Measurements from ENCODE around the gene PCDHGA1.
"Not testable (repeated sequence)": the region's sequence is repeated elsewhere in the genome, so short reads cannot be mapped to it uniquely, and the experiment has no call there.

PCDHGA1 gene

DNA sequence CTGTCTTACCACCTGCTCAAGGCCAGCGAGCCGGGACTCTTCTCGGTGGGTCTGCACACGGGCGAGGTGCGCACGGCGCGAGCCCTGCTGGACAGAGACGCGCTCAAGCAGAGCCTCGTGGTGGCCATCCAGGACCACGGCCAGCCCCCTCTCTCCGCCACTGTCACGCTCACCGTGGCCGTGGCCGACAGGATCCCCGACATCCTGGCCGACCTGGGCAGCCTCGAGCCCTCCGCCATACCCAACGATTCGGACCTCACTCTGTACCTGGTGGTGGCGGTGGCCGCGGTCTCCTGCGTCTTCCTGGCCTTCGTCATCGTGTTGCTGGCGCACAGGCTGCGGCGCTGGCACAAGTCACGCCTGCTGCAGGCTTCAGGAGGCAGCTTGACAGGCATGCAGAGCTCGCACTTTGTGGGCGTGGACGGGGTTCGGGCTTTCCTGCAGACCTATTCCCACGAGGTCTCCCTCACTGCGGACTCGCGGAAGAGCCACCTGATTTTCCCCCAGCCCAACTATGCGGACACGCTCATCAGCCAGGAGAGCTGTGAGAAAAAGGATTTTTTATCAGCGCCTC lies 10.6 kb downstream of the PCDHGA1 start:
- not testable (repeated sequence) for H3K4me1 Mint-ChIP-seq (ENCODE audit: low read depth); H3K4me3 Mint-ChIP-seq; H3K27ac Mint-ChIP-seq
- H3K27me3 Mint-ChIP-seq, result peaks cover 87% of the 10 kb centered on the region
- peaks cover 39% of the 10 kb centered on the region for H3K9me3 Mint-ChIP-seq
- peaks cover 31% of the 10 kb centered on the region for H3K36me3 Mint-ChIP-seq (ENCODE audit: low read depth)

DNA sequence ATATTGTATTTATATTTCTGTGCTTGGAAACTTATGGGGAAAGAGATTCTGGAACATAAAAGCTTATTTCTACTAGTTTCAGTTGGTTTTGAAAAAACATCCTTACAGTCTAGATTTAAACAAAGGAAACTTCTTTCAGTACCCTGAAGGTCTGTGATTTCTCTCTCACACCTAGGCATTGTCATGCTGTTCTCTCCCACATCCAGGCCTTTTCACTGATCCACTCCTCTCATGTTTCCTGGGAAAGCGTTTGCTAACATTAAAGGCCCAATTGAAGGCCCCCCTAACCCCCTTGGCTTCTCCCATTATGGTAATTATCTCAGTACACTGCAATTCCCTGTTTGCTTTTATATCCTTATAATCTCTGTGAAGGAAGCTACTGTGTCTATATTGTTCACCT lies 12.5 kb downstream of the PCDHGA1 start:
- peaks cover 40% of the 10 kb centered on the region for H3K9me3 Mint-ChIP-seq
- no peaks in the 10 kb centered on the region for H3K4me1 Mint-ChIP-seq (ENCODE audit: low read depth)
- H3K27ac Mint-ChIP-seq, result no peak overlapping the region
- peaks cover 83% of the 10 kb centered on the region for H3K27me3 Mint-ChIP-seq
- no peak overlapping the region for H3K4me3 Mint-ChIP-seq
- peaks cover 32% of the 10 kb centered on the region for H3K36me3 Mint-ChIP-seq (ENCODE audit: low read depth)

DNA sequence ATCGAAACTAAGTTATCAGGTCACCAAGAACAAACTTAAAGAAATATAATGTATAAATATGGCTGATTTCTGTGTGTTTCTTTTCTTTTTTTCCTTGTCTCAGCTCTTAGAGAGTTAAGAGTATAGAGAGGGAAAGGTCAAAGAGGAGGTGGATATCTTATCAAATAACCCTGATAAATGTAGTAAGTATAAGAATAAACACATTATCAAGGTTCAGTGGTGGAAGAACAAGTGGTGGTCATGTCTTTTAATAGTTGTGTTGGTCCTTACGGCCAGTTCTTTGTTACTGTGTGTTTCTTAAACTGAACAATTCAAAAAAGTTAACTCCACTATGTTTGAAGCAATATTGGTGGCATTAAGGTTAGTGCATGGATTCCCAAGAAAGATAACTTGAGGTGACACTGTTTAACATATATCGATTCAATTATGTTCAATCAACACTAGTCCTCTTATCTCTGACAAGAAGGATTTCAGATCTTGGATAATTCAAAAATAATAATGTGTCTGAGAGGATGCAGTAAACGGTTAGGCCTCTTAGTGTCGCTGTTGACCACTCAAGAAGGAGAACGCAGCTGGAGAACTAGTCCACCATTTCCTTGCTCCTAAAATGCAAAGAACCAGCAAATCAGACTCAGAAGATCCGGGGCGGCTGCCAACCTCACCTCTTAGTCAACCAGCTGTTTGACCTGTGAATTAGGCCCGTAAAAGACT lies 13.1 kb downstream of the PCDHGA1 start, which contains the start of gene PCDHGA3:
TSS of gene PCDHGA3 (plus strand) at position 588 of the 711 bp plus-strand sequence. CDS start 205 bp downstream, outside the sequence.
- no peak within 1 kb of the TSS for H3K27ac Mint-ChIP-seq
- H3K27me3 Mint-ChIP-seq, result peaks cover 81% of the 10 kb centered on the region
- H3K36me3 Mint-ChIP-seq (ENCODE audit: low read depth), result peaks cover 26% of the 10 kb centered on the region
- H3K9me3 Mint-ChIP-seq, result peaks cover 34% of the 10 kb centered on the region
- no peaks in the 10 kb centered on the region for H3K4me1 Mint-ChIP-seq (ENCODE audit: low read depth)
- peak within 1 kb of the TSS; percentile 39 for H3K4me3 Mint-ChIP-seq

DNA sequence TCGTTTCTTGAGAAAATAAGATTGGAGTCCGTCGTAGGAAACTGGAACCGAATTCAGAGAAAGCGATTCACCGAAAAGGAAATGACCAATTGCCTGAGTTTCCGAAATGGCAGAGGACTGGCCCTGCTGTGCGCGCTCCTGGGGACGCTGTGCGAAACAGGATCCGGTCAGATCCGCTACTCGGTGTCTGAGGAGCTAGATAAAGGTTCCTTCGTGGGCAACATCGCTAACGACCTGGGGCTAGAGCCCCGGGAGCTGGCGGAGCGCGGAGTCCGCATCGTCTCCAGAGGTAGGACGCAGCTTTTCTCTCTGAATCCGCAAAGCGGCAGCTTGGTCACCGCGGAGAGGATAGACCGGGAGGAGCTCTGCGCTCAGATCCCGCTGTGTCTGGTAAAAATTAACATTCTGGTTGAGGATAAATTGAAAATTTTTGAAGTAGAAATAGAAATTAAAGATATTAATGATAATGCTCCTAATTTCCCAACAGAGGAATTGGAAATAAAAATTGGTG lies 13.7 kb downstream of the PCDHGA1 start:
- H3K27me3 Mint-ChIP-seq, result peaks cover 81% of the 10 kb centered on the region
- H3K36me3 Mint-ChIP-seq (ENCODE audit: low read depth), result peaks cover 22% of the 10 kb centered on the region
- H3K9me3 Mint-ChIP-seq, result peaks cover 38% of the 10 kb centered on the region
- no peaks in the 10 kb centered on the region for H3K4me1 Mint-ChIP-seq (ENCODE audit: low read depth)
- H3K27ac Mint-ChIP-seq, result no peak overlapping the region
- peak overlapping the region; percentile 39 for H3K4me3 Mint-ChIP-seq

DNA sequence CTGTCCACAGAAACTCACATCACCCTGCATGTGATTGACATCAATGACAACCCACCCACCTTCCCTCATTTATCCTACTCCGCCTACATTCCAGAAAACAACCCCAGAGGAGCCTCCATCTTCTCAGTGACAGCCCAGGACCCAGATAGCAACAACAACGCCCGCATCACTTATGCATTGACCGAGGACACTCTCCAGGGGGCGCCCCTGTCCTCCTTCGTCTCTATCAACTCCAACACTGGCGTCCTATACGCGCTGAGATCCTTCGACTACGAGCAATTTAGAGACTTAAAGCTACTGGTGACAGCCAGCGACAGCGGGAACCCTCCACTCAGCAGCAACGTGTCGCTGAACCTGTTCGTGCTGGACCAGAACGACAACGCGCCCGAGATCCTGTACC lies 15.0 kb downstream of the PCDHGA1 start:
- peaks cover 81% of the 10 kb centered on the region for H3K27me3 Mint-ChIP-seq
- peaks cover 20% of the 10 kb centered on the region for H3K36me3 Mint-ChIP-seq (ENCODE audit: low read depth)
- peaks cover 35% of the 10 kb centered on the region for H3K9me3 Mint-ChIP-seq
- H3K4me1 Mint-ChIP-seq (ENCODE audit: low read depth), result no peaks in the 10 kb centered on the region
- no peak overlapping the region for H3K27ac Mint-ChIP-seq
- no peak overlapping the region for H3K4me3 Mint-ChIP-seq

DNA sequence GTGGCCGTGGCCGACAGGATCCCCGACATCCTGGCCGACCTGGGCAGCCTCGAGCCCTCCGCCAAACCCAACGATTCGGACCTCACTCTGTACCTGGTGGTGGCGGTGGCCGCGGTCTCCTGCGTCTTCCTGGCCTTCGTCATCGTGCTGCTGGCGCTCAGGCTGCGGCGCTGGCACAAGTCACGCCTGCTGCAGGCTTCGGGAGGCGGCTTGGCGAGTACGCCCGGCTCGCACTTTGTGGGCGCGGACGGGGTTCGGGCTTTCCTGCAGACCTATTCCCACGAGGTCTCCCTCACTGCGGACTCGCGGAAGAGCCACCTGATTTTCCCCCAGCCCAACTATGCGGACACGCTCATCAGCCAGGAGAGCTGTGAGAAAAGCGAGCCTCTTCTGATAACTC lies 15.7 kb downstream of the PCDHGA1 start:
- not testable (repeated sequence) for H3K4me1 Mint-ChIP-seq (ENCODE audit: low read depth); H3K27ac Mint-ChIP-seq; H3K4me3 Mint-ChIP-seq
- peaks cover 21% of the 10 kb centered on the region for H3K36me3 Mint-ChIP-seq (ENCODE audit: low read depth)
- H3K9me3 Mint-ChIP-seq, result peaks cover 38% of the 10 kb centered on the region
- peaks cover 84% of the 10 kb centered on the region for H3K27me3 Mint-ChIP-seq

DNA sequence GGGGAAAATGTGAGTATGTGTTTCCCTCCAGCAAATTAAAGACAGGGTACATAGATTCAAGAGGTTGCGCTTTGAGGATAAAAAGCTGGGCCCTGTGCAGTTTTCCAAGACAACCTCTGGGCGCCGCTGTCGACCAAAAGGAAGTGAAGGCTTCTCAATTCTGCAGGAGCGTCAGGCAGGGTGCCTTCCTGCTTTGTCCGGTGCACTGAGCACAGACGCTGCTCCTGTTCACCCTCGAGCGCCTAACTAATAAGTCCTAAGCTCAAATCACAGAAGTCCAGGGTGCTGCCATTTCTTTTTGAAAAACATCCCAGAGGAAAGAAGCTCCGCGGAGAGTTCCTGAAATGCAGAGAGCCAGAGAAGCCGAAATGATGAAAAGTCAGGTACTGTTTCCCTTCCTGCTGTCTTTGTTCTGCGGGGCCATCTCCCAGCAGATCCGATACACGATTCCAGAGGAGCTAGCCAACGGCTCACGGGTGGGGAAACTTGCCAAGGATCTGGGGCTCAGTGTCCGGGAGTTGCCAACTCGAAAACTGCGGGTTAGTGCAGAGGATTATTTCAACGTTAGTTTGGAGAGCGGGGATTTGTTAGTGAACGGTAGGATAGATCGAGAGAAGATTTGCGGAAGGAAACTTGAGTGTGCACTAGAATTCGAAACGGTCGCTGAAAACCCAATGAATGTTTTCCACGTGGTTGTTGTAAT lies 19.8 kb downstream of the PCDHGA1 start, which contains the start of gene PCDHGB1:
TSS of gene PCDHGB1 (plus strand) at position 183 of the 703 bp plus-strand sequence. CDS start at position 345, 162 bp downstream.
- Mint-ChIP-seq H3K4me3 (no peak within 1 kb of the TSS), H3K27me3 (peaks cover 77% of the 10 kb centered on the region), H3K36me3 (ENCODE audit: low read depth) (peaks cover 23% of the 10 kb centered on the region), H3K9me3 (peaks cover 29% of the 10 kb centered on the region), H3K27ac (no peak within 1 kb of the TSS), H3K4me1 (ENCODE audit: low read depth) (no peaks in the 10 kb centered on the region)

DNA sequence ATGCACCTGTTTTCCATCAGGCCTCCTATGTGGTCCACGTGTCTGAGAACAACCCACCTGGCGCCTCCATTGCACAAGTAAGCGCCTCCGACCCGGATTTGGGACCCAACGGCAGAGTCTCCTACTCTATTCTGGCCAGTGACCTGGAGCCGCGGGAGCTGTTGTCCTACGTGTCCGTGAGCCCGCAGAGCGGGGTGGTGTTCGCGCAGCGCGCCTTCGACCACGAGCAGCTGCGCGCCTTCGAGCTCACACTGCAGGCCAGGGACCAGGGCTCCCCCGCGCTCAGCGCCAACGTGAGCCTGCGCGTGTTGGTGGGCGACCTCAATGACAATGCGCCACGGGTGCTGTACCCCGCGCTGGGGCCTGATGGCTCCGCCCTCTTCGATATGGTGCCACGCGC lies 21.3 kb downstream of the PCDHGA1 start:
- no peak overlapping the region for H3K27ac Mint-ChIP-seq
- H3K27me3 Mint-ChIP-seq, result peaks cover 80% of the 10 kb centered on the region
- no peaks in the 10 kb centered on the region for H3K4me1 Mint-ChIP-seq (ENCODE audit: low read depth)
- H3K9me3 Mint-ChIP-seq, result peaks cover 30% of the 10 kb centered on the region
- H3K36me3 Mint-ChIP-seq (ENCODE audit: low read depth), result peaks cover 20% of the 10 kb centered on the region
- H3K4me3 Mint-ChIP-seq, result no peak overlapping the region

DNA sequence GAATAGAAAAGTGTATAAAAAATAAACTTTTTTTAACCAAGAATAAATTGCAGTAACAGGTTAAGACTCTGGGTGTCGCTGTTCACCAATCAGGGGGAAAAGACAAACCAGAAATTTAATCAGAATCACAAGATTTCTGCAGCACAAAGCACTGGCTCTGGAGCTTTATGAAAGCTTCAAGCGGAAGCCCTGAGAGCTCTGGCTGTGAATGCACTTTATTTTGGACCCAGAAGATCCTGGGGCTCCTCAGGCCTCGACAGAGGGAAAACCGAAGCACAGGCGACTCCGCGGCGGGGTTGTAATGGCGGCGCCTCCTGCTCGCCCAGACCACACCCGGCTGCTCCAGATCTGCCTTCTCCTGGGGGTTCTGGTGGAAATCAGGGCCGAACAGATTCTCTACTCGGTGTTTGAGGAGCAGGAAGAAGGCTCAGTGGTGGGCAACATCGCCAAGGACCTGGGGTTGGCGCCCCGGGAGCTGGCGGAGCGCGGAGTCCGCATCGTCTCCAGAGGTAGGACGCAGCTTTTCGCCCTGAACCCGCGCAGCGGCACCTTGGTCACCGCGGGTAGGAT lies 24.7 kb downstream of the PCDHGA1 start, which contains the start of gene PCDHGA4:
TSS of gene PCDHGA4 (plus strand) at position 122 of the 570 bp plus-strand sequence. CDS start at position 209, 87 bp downstream.
- Mint-ChIP-seq H3K27ac (no peak within 1 kb of the TSS), H3K4me3 (no peak within 1 kb of the TSS), H3K9me3 (peaks cover 26% of the 10 kb centered on the region), H3K36me3 (ENCODE audit: low read depth) (peaks cover 25% of the 10 kb centered on the region), H3K4me1 (ENCODE audit: low read depth) (no peaks in the 10 kb centered on the region), H3K27me3 (peaks cover 77% of the 10 kb centered on the region)

DNA sequence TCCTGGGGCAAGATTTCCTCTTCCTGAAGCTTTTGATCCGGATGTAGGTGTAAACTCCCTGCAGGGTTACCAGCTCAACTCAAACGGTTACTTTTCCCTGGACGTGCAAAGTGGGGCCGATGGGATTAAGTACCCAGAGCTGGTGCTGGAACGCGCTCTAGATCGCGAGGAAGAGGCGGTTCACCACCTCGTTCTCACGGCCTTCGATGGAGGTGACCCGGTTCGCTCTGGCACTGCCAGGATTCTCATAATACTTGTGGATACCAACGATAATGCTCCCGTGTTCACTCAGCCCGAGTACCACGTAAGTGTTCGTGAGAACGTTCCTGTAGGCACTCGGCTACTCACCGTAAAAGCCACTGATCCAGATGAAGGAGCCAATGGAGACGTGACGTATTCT lies 25.3 kb downstream of the PCDHGA1 start:
- peaks cover 77% of the 10 kb centered on the region for H3K27me3 Mint-ChIP-seq
- H3K4me1 Mint-ChIP-seq (ENCODE audit: low read depth), result no peaks in the 10 kb centered on the region
- H3K9me3 Mint-ChIP-seq, result peaks cover 28% of the 10 kb centered on the region
- no peak overlapping the region for H3K27ac Mint-ChIP-seq
- peaks cover 24% of the 10 kb centered on the region for H3K36me3 Mint-ChIP-seq (ENCODE audit: low read depth)
- H3K4me3 Mint-ChIP-seq, result no peak overlapping the region

DNA sequence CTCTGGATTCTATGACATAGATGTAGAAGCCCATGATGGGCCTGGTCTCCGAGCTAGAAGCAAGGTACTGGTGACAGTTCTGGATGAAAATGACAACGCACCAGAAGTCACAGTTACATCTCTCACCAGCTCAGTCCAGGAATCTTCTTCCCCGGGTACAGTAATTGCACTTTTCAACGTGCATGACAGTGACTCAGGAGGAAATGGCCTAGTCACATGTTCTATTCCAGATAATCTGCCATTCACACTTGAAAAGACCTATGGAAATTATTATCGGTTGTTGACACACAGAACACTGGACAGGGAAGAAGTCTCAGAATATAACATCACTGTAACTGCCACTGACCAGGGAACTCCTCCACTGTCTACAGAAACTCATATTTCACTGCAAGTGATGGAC lies 25.8 kb downstream of the PCDHGA1 start:
- Mint-ChIP-seq H3K9me3 (peaks cover 30% of the 10 kb centered on the region), H3K27me3 (peaks cover 77% of the 10 kb centered on the region), H3K36me3 (ENCODE audit: low read depth) (peaks cover 29% of the 10 kb centered on the region), H3K4me1 (ENCODE audit: low read depth) (no peaks in the 10 kb centered on the region), H3K27ac (no peak overlapping the region), H3K4me3 (no peak overlapping the region)

DNA sequence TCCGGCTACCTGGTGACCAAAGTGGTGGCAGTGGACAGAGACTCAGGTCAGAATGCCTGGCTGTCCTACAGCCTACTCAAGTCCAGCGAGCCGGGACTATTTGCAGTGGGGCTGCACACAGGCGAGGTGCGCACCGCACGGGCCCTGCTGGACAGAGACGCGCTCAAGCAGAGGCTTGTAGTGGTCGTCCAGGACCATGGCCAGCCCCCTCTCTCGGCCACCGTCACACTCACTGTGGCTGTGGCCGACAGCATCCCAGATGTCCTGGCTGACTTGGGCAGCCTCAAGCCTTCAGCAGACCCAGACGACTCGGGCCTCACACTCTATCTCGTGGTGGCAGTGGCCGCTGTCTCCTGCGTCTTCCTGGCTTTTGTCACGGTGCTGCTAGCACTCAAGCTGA lies 26.6 kb downstream of the PCDHGA1 start:
- Mint-ChIP-seq H3K4me3 (no peak overlapping the region), H3K36me3 (ENCODE audit: low read depth) (peaks cover 33% of the 10 kb centered on the region), H3K27me3 (peaks cover 79% of the 10 kb centered on the region), H3K4me1 (ENCODE audit: low read depth) (no peaks in the 10 kb centered on the region), H3K9me3 (peaks cover 33% of the 10 kb centered on the region), H3K27ac (no peak overlapping the region)

DNA sequence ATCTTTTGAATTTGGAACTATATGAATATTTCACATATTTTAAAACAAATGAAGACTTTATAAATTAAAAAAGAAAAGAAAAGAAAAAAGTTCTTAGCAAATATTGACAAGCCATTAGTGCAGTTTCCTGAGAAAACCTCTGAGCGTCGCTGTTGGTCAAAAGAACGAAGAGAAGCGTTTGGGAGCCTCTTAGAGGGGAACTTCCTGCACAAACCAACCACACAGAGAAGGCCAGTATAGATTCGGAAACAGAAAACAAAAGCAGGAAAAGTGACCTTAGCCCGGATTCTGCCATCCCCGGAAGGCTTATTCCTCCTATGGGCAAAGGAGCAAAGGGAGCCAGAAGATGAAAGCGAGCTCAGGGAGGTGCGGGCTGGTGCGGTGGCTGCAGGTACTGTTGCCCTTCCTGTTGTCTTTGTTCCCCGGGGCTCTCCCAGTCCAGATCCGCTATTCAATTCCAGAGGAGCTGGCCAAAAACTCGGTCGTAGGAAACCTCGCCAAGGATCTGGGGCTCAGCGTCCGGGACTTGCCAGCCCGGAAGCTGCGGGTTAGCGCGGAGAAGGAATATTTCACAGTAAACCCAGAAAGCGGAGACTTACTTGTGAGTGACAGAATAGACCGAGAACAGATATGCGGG lies 29.6 kb downstream of the PCDHGA1 start, which contains the start of gene PCDHGB2:
TSS of gene PCDHGB2 (plus strand) at position 205 of the 637 bp plus-strand sequence. CDS start at position 347, 142 bp downstream.
- Mint-ChIP-seq H3K4me3 (peak within 1 kb of the TSS; percentile 77), H3K27me3 (peaks cover 83% of the 10 kb centered on the region), H3K36me3 (ENCODE audit: low read depth) (peaks cover 35% of the 10 kb centered on the region), H3K9me3 (peaks cover 44% of the 10 kb centered on the region), H3K27ac (peak within 1 kb of the TSS; percentile 61), H3K4me1 (ENCODE audit: low read depth) (no peaks in the 10 kb centered on the region)

DNA sequence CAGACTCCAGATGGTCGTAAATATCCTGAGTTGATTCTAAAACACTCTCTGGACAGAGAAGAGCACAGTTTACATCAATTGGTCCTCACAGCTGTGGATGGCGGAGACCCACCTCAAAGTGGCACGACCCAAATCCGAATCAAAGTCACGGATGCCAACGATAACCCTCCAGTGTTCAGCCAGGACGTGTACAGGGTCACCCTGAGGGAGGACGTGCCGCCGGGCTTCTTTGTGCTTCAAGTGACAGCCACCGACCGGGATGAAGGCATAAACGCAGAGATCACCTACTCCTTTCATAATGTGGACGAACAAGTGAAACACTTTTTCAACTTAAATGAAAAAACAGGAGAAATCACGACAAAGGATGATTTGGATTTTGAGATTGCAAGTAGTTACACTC lies 30.4 kb downstream of the PCDHGA1 start:
- H3K27ac Mint-ChIP-seq, result peak overlapping the region; percentile 61
- H3K27me3 Mint-ChIP-seq, result peaks cover 86% of the 10 kb centered on the region
- peaks cover 51% of the 10 kb centered on the region for H3K9me3 Mint-ChIP-seq
- peaks cover 41% of the 10 kb centered on the region for H3K36me3 Mint-ChIP-seq (ENCODE audit: low read depth)
- H3K4me1 Mint-ChIP-seq (ENCODE audit: low read depth), result no peaks in the 10 kb centered on the region
- H3K4me3 Mint-ChIP-seq, result no peak overlapping the region
